ENCODE results near the gene MAU2. TPM values are rescaled to one million over a fixed set of nuclear protein-coding genes. Genes with fewer than 3 reads are reported as not detected.
"Not testable (repeated sequence)": the region's sequence is repeated elsewhere in the genome, so short reads cannot be mapped to it uniquely, and the experiment has no call there.

MAU2 gene
- total RNA-seq, 4 donors from 2014 or later = 32.4 to 87.6 (median 70.0) TPM

GRCh38 chr19:19368087-19368486, 47.5 kb downstream of the MAU2 start:
- H3K4me1 ChIP-seq = no peaks in the 10 kb centered on the region
- no peak overlapping the region for H3K4me3 ChIP-seq
- intact Hi-C loops (cut with DNase I; ENCODE audit: low total_unique reads) = loop anchor here (5.0 kb wide), 1 partner anchor 119 kb away; no protein-coding TSS in a partner anchor
- DNase-seq = no peak
- no peaks in the 10 kb centered on the region for H3K9me3 ChIP-seq
- no peaks in the 10 kb centered on the region for H3K36me3 ChIP-seq
- H3K27ac ChIP-seq = no peak overlapping the region
- no peaks in the 10 kb centered on the region for H3K27me3 ChIP-seq
- no peak for TF ChIP-seq POLR2A (IDR thresholded peaks at IDR 0.05)
- no peak for TF ChIP-seq CTCF (IDR thresholded peaks at IDR 0.05)

- no peaks in the 10 kb centered on the region for H3K4me1 ChIP-seq
- no peak overlapping the region for H3K4me3 ChIP-seq
- H3K27ac ChIP-seq = no peak overlapping the region
- H3K36me3 ChIP-seq = no peaks in the 10 kb centered on the region
- no peaks in the 10 kb centered on the region for H3K9me3 ChIP-seq
- DNase-seq = no peak
- H3K27me3 ChIP-seq = no peaks in the 10 kb centered on the region
- TF ChIP-seq CTCF (IDR thresholded peaks at IDR 0.05) = no peak
- TF ChIP-seq POLR2A (IDR thresholded peaks at IDR 0.05) = no peak
- intact Hi-C loops (cut with DNase I; ENCODE audit: low total_unique reads) = no loop called here
Measured at GRCh38 chr19:19371059-19371458, 50.4 kb downstream of the MAU2 start.

GRCh38 chr19:19372656-19373416, 52.2 kb downstream of the MAU2 start:
- Histone ChIP-seq H3K27me3 (no peaks in the 10 kb centered on the region), H3K27ac (peak overlapping the region; percentile 50 to 54), H3K36me3 (no peaks in the 10 kb centered on the region), H3K4me3 (no peak overlapping the region), H3K9me3 (no peaks in the 10 kb centered on the region), H3K4me1 (no peaks in the 10 kb centered on the region)
- DNase-seq = peak in 1 of 2 donors; percentile 58
- intact Hi-C loops (cut with DNase I; ENCODE audit: low total_unique reads) = no loop called here
- no peak for TF ChIP-seq CTCF (IDR thresholded peaks at IDR 0.05)
- peak in 1 of 2 donors; percentile 14 for TF ChIP-seq POLR2A (IDR thresholded peaks at IDR 0.05)

- no peak for DNase-seq
- H3K9me3 ChIP-seq = no peaks in the 10 kb centered on the region
- intact Hi-C loops (cut with DNase I; ENCODE audit: low total_unique reads) = no loop called here
- no peak overlapping the region for H3K4me3 ChIP-seq
- no peaks in the 10 kb centered on the region for H3K4me1 ChIP-seq
- TF ChIP-seq POLR2A (IDR thresholded peaks at IDR 0.05) (no peak), CTCF (IDR thresholded peaks at IDR 0.05) (no peak)
- H3K36me3 ChIP-seq = no peaks in the 10 kb centered on the region
- H3K27ac ChIP-seq = no peak overlapping the region
- no peaks in the 10 kb centered on the region for H3K27me3 ChIP-seq
Measured at GRCh38 chr19:19379527-19379926, 58.9 kb downstream of the MAU2 start.

- H3K9me3 ChIP-seq; H3K27me3 ChIP-seq; intact Hi-C loops (cut with DNase I; ENCODE audit: low total_unique reads); H3K27ac ChIP-seq; H3K36me3 ChIP-seq; H3K4me3 ChIP-seq; DNase-seq; H3K4me1 ChIP-seq: not testable (repeated sequence)
Measured at GRCh38 chr19:19380316-19380715, 59.7 kb downstream of the MAU2 start.
